Measurements from ENCODE around the gene BANF2.
"Not testable (repeated sequence)": the region's sequence is repeated elsewhere in the genome, so short reads cannot be mapped to it uniquely, and the experiment has no call there.

BANF2 gene

GRCh38 chr20:17700637-17701036 lies 871 bp downstream of the BANF2 start:
- H3K4me3 ChIP-seq (ENCODE audit: low read depth, low read length) = no peak overlapping the region
- TF ChIP-seq MYC (IDR thresholded peaks at IDR 0.05; ENCODE audit: low read depth, low read length) = no peak
- no peak for TF ChIP-seq MAX (IDR thresholded peaks at IDR 0.05; ENCODE audit: low read depth, low read length)
- no peak for TF ChIP-seq POLR2A (IDR thresholded peaks at IDR 0.05; ENCODE audit: extremely low read depth, insufficient read length)
- DNase-seq (ENCODE audit: low read depth) = no peak

DNA sequence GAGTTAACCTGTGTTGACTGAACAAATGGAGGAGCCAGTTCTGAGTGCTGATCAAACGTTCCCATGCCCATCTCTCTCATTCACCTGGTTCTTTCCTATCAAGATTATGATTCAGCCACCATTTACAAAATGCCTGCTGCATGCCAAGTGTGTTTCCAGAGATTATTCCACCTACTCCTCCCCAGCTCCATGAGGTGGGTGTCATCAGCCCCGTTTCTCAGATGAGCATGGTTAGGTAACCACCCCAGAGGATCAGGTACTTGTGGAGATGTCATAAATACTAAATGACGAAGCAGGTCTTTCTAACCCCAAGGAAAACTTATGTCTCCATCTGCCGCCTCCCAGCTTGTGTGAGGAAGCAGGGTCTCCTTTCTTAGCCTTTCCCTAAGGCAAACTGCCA lies 2.1 kb downstream of the BANF2 start:
- TF ChIP-seq CTCF (IDR thresholded peaks at IDR 0.05; ENCODE audit: low read depth, low read length) (no peak), POLR2A (IDR thresholded peaks at IDR 0.05; ENCODE audit: extremely low read depth, insufficient read length) (no peak), MAX (IDR thresholded peaks at IDR 0.05; ENCODE audit: low read depth, low read length) (no peak), MYC (IDR thresholded peaks at IDR 0.05; ENCODE audit: low read depth, low read length) (no peak)
- DNase-seq (ENCODE audit: low read depth) = no peak
- H3K4me3 ChIP-seq (ENCODE audit: low read depth, low read length) = no peak overlapping the region

DNA sequence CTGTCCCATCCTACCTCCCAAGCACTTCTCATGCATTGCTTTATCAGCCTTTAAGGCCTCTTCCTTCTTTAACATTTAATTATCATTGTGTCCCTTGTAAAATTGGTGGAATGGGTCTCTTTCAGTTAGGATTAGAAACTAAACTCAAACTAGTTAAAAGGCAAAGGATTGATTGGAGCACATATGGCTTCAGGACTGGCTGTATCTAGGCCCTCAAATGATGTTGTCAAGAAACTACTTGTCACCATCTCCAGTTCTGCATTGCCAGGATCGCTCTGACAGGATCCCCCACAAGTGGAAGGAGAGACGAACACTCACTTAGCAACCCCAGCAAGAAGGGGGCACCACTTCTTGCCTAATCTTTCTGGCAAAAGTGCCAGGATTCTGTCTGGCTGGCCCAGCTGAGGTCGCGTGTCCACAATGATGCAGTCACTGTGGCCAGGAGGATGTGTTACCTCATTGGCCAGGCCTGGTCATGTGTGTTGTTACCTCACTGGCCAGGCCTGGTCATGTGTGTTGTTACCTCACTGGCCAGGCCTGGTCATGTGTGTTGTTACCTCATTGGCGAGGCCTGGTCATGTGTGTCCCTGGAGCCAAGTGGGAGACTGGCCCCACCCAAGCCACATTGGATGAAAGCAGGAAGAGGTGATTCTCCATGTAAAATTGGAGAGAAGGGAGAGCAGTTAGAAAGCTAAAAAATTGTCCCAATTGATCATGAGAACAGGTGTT lies 5.0 kb downstream of the BANF2 start:
- no peak overlapping the region for H3K4me3 ChIP-seq (ENCODE audit: low read depth, low read length)
- no peak for DNase-seq (ENCODE audit: low read depth)
- TF ChIP-seq MAX (IDR thresholded peaks at IDR 0.05; ENCODE audit: low read depth, low read length) (no peak), CTCF (IDR thresholded peaks at IDR 0.05; ENCODE audit: low read depth, low read length) (no peak), MYC (IDR thresholded peaks at IDR 0.05; ENCODE audit: low read depth, low read length) (no peak), POLR2A (IDR thresholded peaks at IDR 0.05; ENCODE audit: extremely low read depth, insufficient read length) (no peak)

- DNase-seq (ENCODE audit: low read depth) = no peak
- H3K4me3 ChIP-seq (ENCODE audit: low read depth, low read length) = no peak overlapping the region
- TF ChIP-seq CTCF (IDR thresholded peaks at IDR 0.05; ENCODE audit: low read depth, low read length) (no peak), MYC (IDR thresholded peaks at IDR 0.05; ENCODE audit: low read depth, low read length) (no peak), MAX (IDR thresholded peaks at IDR 0.05; ENCODE audit: low read depth, low read length) (no peak)
These were observed 6.2 kb downstream of the BANF2 start for GRCh38 chr20:17705916-17706315.

GRCh38 chr20:17706632-17707031 lies 6.9 kb downstream of the BANF2 start:
- DNase-seq (ENCODE audit: low read depth) = no peak
- no peak overlapping the region for H3K4me3 ChIP-seq (ENCODE audit: low read depth, low read length)
- TF ChIP-seq CTCF (IDR thresholded peaks at IDR 0.05; ENCODE audit: low read depth, low read length) (no peak), MAX (IDR thresholded peaks at IDR 0.05; ENCODE audit: low read depth, low read length) (no peak), MYC (IDR thresholded peaks at IDR 0.05; ENCODE audit: low read depth, low read length) (no peak), POLR2A (IDR thresholded peaks at IDR 0.05; ENCODE audit: extremely low read depth, insufficient read length) (no peak)

DNA sequence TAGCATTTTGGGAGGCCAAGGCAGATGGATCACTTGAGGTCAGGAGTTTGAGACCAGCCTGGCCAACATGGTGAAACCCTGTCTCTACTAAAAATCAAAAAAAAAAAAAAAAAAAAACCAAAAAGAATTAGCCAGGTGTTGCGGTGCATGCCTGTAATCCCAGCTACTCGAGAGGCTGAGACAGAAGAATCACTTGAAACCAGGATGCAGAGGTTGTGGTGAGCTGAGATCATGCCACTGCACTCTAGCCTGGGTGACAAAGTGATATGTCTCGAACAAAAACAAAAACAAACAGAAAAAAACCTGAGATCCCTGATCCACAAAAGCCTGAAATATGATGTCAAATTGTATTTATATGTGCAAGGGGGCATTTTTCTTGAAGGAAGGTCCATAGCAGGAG lies 8.2 kb downstream of the BANF2 start:
- DNase-seq (ENCODE audit: low read depth) = not testable (repeated sequence)

More for the DNA sequence above, 8.2 kb downstream of the BANF2 start:
- H3K4me3 ChIP-seq (ENCODE audit: low read depth, low read length) = not testable (repeated sequence)
